GM19238 (cell line): Measurements from ENCODE around the gene CCL27.

Experiments used
- DNase-seq: peaks from one replicate; pipeline ENCODE4 v3.0.0; 2011; ENCODE audit warnings: low spot score; ENCODE audit not compliant: insufficient read length

The CCL27 gene

GRCh38 chr9:34684816-34685215, 22.4 kb upstream of the CCL27 start:
- no peak for DNase-seq

GRCh38 chr9:34684145-34684544, 21.7 kb upstream of the CCL27 start:
- DNase-seq, result no peak

GRCh38 chr9:34675869-34676268, 13.4 kb upstream of the CCL27 start:
- DNase-seq, result no peak

- peak; percentile 56 for DNase-seq
Observed at GRCh38 chr9:34675048-34675714, 12.7 kb upstream of the CCL27 start.

GRCh38 chr9:34674440-34674839, 12.0 kb upstream of the CCL27 start:
- no peak for DNase-seq

GRCh38 chr9:34671307-34671706, 8.8 kb upstream of the CCL27 start:
- DNase-seq, result no peak

- DNase-seq, result no peak
Observed at GRCh38 chr9:34669809-34670562, 7.5 kb upstream of the CCL27 start.

- peak; percentile 78 for DNase-seq
Observed at GRCh38 chr9:34665381-34666250, 3.2 kb upstream of the CCL27 start.

GRCh38 chr9:34665067-34665380, 2.6 kb upstream of the CCL27 start:
- no peak for DNase-seq

- peak; percentile 61 for DNase-seq
Observed at GRCh38 chr9:34664281-34665066, 2.0 kb upstream of the CCL27 start.

- DNase-seq, result no peak
Observed at GRCh38 chr9:34663303-34663605, 797 bp upstream of the CCL27 start.

GRCh38 chr9:34659592-34660253, 2.7 kb downstream of the CCL27 start:
- DNase-seq, result no peak

GRCh38 chr9:34658461-34658860, 4.0 kb downstream of the CCL27 start:
- DNase-seq, result no peak

GRCh38 chr9:34656992-34657391, 5.5 kb downstream of the CCL27 start:
- no peak for DNase-seq

GRCh38 chr9:34655394-34655793, 7.1 kb downstream of the CCL27 start:
- DNase-seq, result no peak

- DNase-seq, result no peak
Observed at GRCh38 chr9:34654323-34655051, 8.0 kb downstream of the CCL27 start.

- no peak for DNase-seq
Observed at GRCh38 chr9:34653151-34654072, 9.0 kb downstream of the CCL27 start.

GRCh38 chr9:34652602-34653000, 9.9 kb downstream of the CCL27 start:
- DNase-seq, result no peak

- DNase-seq, result no peak
Observed at GRCh38 chr9:34651876-34652601, 10.4 kb downstream of the CCL27 start, which contains the start of gene IL11RA. Gene IL11RA, plus strand, starts transcription at chr9:34652185. Its CDS starts 3,033 bp downstream, at chr9:34655218.
